Panc1 (cell line): ENCODE data around the gene SPACA7. TPM values are rescaled to one million over a fixed set of nuclear protein-coding genes. Genes with fewer than 3 reads are reported as not detected.

Source experiments
- ATAC-seq: fragments of 200-7000 bp; cut with Tn5 transposase; 2 replicates; pipeline ENCODE4 v1.9.1; 2020; ENCODE audit warnings: mild to moderate bottlenecking, moderate library complexity
- BruUV-seq: library from RNA; stranded (reverse); fragments of 400-500 nt; replicated peaks from 2 replicates; lab custom pipeline; 2021; lab: Mats Ljungman, UMichigan
- CTCF ChIA-PET: fragments of 300-600 bp; sonication (Branson Sonifier 250); formaldehyde crosslinking; loops from one replicate; lab custom pipeline; 2022; ENCODE audit warnings: antibody characterized with exemption; lab: Charles Lee
- POLR2A ChIA-PET: fragments of 300-600 bp; sonication (Branson Sonifier 250); formaldehyde crosslinking; loops from one replicate; lab custom pipeline; 2022; ENCODE audit warnings: antibody characterized with exemption; lab: Charles Lee
- DNase-seq: peaks from one replicate; pipeline ENCODE4 v3.0.0-alpha.2; 2010; ENCODE audit warnings: low read depth, low spot score
- H3K27ac ChIP-seq: 2 replicates; pipeline ENCODE4 v1.5.1; 2011; ENCODE audit warnings: mild to moderate bottlenecking, low read length, inconsistent platforms
- H3K27me3 ChIP-seq: fragments of 200-500 bp; sonication (Bioruptor generic); 2 replicates; pipeline ENCODE4 v1.6.0; 2014; ENCODE audit warnings: low read length, inconsistent platforms; ENCODE audit not compliant: control insufficient read depth, insufficient read depth
- H3K36me3 ChIP-seq: fragments of 200-500 bp; sonication (Bioruptor generic); 2 replicates; pipeline ENCODE4 v1.5.1; 2014; ENCODE audit warnings: inconsistent platforms, mild to moderate bottlenecking, low read length, moderate library complexity; ENCODE audit not compliant: control insufficient read depth, insufficient read depth
- H3K4me1 ChIP-seq: 2 replicates; pipeline ENCODE4 v1.5.1; 2011; ENCODE audit warnings: inconsistent platforms, mild to moderate bottlenecking, low read length, moderate library complexity; ENCODE audit not compliant: control insufficient read depth, insufficient read depth
- H3K4me3 ChIP-seq, 2 experiments: 2 replicates each; pipeline ENCODE4 v1.5.1; 2011 to 2012; ENCODE audit warnings: low read depth in 2 of 2, low read length in 2 of 2, mild to moderate bottlenecking in 2 of 2, inconsistent platforms in 1 of 2, moderate library complexity in 1 of 2
- H3K9me3 ChIP-seq: fragments of 200-500 bp; sonication (Bioruptor generic); 2 replicates; pipeline ENCODE4 v1.5.1; 2014; ENCODE audit warnings: low read depth, mild to moderate bottlenecking, inconsistent platforms, low read length, moderate library complexity; ENCODE audit not compliant: control insufficient read depth, insufficient read depth
- POLR2AphosphoS5 ChIP-seq: IDR thresholded peaks from 2 replicates; pipeline ENCODE4 v1.6.1; 2012; ENCODE audit warnings: mild to moderate bottlenecking, low read depth, low read length, moderate library complexity
- SIN3A ChIP-seq: IDR thresholded peaks from 2 replicates; pipeline ENCODE4 v1.6.1; 2012; ENCODE audit warnings: low read depth, mild to moderate bottlenecking, low read length, moderate library complexity, borderline replicate concordance; ENCODE audit not compliant: insufficient read depth
- TCF7L2 ChIP-seq: IDR thresholded peaks from 2 replicates; pipeline ENCODE4 v1.6.1; 2011; ENCODE audit warnings: mild to moderate bottlenecking, low read depth, low read length, inconsistent platforms
- in situ Hi-C: cut with HindIII; loops from 2 replicates; pipeline ENCODE4 v1.10.0; 2016; ENCODE audit warnings: low sequenced_read_pairs, low pct_unique_long_range_greater_than_20kb
- intact Hi-C: fragments of 100-400 bp; cut with micrococcal nuclease; formaldehyde crosslinking; loops from one replicate; pipeline ENCODE4 v1.10.0; 2022; ENCODE audit not compliant: unreplicated experiment
- total RNA-seq: library from RNA; stranded (reverse); gene quantifications from one replicate; pipeline ENCODE4 v1.2.1, GENCODE V29; 2021; ENCODE audit not compliant: unreplicated experiment
- TF ChIP-seq, protein P1 (sequence below): fragments of 450-650 bp; IDR thresholded peaks from 2 replicates; pipeline ENCODE4 v1.5.1; 2017; ENCODE audit warnings: mild to moderate bottlenecking
- TF ChIP-seq, protein P2 (sequence below), 2 experiments: IDR thresholded peaks; 2 replicates each; pipeline ENCODE4 v1.6.1; 2011 to 2012; ENCODE audit warnings: low read depth in 2 of 2, control low read depth in 1 of 2, low read length in 1 of 2, mild to moderate bottlenecking in 1 of 2, moderate library complexity in 1 of 2; ENCODE audit not compliant: insufficient read depth in 1 of 2

Gene SPACA7
- total RNA-seq, 1 experiment from 2014 or later = not detected

DNA sequence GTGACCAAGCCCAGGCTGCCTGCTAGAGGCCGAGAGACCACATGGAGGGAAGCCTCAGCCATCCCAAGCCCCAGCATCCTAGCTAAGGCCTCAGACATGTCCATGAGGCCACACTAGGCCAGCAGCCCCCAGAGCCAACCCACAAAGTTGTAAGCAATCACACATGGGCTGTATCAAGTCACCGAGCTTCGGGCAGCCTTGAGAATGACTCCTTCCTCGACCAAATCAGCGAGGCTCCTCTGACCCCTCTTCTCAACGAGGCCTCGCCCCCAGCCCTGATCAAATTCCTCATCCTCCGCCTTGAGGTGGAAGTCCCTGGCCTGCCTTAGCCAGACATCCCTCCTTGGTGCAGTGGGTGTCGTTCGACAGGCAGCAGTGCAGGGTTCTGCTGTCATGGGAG is 1.9 kb upstream of the SPACA7 start:
- ATAC-seq (no peak), DNase-seq (no peak)
- ChIA-PET CTCF (no interaction called here), POLR2A (no interaction called here)
- in situ Hi-C loops = no loop called here
- no TSS peak for BruUV-seq
- TF ChIP-seq, protein P1, sequence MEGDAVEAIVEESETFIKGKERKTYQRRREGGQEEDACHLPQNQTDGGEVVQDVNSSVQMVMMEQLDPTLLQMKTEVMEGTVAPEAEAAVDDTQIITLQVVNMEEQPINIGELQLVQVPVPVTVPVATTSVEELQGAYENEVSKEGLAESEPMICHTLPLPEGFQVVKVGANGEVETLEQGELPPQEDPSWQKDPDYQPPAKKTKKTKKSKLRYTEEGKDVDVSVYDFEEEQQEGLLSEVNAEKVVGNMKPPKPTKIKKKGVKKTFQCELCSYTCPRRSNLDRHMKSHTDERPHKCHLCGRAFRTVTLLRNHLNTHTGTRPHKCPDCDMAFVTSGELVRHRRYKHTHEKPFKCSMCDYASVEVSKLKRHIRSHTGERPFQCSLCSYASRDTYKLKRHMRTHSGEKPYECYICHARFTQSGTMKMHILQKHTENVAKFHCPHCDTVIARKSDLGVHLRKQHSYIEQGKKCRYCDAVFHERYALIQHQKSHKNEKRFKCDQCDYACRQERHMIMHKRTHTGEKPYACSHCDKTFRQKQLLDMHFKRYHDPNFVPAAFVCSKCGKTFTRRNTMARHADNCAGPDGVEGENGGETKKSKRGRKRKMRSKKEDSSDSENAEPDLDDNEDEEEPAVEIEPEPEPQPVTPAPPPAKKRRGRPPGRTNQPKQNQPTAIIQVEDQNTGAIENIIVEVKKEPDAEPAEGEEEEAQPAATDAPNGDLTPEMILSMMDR = no peak
- TF ChIP-seq POLR2AphosphoS5 (no peak), TCF7L2 (no peak), SIN3A (no peak)
- TF ChIP-seq, protein P2, sequence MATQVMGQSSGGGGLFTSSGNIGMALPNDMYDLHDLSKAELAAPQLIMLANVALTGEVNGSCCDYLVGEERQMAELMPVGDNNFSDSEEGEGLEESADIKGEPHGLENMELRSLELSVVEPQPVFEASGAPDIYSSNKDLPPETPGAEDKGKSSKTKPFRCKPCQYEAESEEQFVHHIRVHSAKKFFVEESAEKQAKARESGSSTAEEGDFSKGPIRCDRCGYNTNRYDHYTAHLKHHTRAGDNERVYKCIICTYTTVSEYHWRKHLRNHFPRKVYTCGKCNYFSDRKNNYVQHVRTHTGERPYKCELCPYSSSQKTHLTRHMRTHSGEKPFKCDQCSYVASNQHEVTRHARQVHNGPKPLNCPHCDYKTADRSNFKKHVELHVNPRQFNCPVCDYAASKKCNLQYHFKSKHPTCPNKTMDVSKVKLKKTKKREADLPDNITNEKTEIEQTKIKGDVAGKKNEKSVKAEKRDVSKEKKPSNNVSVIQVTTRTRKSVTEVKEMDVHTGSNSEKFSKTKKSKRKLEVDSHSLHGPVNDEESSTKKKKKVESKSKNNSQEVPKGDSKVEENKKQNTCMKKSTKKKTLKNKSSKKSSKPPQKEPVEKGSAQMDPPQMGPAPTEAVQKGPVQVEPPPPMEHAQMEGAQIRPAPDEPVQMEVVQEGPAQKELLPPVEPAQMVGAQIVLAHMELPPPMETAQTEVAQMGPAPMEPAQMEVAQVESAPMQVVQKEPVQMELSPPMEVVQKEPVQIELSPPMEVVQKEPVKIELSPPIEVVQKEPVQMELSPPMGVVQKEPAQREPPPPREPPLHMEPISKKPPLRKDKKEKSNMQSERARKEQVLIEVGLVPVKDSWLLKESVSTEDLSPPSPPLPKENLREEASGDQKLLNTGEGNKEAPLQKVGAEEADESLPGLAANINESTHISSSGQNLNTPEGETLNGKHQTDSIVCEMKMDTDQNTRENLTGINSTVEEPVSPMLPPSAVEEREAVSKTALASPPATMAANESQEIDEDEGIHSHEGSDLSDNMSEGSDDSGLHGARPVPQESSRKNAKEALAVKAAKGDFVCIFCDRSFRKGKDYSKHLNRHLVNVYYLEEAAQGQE (IDR thresholded peaks at IDR 0.05; ENCODE audit: insufficient read depth in 1 of 2, low read depth in 2 of 2, low read length in 1 of 2) = no peak
- Histone ChIP-seq H3K4me3 (no peak overlapping the region), H3K36me3 (no peaks in the 10 kb centered on the region), H3K27ac (no peak overlapping the region), H3K9me3 (no peaks in the 10 kb centered on the region), H3K4me1 (no peaks in the 10 kb centered on the region), H3K27me3 (no peaks in the 10 kb centered on the region)
- intact Hi-C loops = no loop called here

DNA sequence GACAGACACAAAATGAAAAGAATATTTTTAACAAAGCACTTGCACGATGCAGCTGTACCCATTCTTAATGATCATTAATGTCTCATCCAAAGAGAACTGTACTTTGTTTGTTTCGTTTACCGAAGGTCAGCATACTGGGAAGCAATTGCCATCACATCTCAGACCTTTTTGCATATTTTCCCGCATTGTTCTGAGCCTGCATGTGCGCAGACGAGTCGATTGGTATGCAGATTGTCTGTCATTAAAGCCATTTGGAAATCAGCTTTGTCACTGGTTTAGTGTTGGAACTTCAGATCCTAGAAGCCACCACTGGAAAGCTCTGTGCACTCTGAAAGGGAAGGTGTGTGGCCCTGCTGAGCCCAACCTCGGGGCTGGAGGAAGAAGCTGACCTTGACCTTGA is 15.6 kb downstream of the SPACA7 start:
- in situ Hi-C loops = no loop called here
- no peak overlapping the region for H3K4me3 ChIP-seq
- no peaks in the 10 kb centered on the region for H3K4me1 ChIP-seq
- DNase-seq (no peak), ATAC-seq (no peak)
- no peaks in the 10 kb centered on the region for H3K36me3 ChIP-seq
- CTCF ChIA-PET = no interaction called here
- intact Hi-C loops = no loop called here
- no peak for TF ChIP-seq SIN3A
- no peak for TF ChIP-seq TCF7L2
- TF ChIP-seq POLR2AphosphoS5 = no peak
- TF ChIP-seq, protein P2 (IDR thresholded peaks at IDR 0.05; ENCODE audit: insufficient read depth in 1 of 2, low read depth in 2 of 2, low read length in 1 of 2) = no peak
- TF ChIP-seq, protein P1 = no peak
- H3K27ac ChIP-seq = no peak overlapping the region
- no peaks in the 10 kb centered on the region for H3K27me3 ChIP-seq
- no TSS peak for BruUV-seq
- H3K9me3 ChIP-seq = no peaks in the 10 kb centered on the region
- POLR2A ChIA-PET = no interaction called here
